Endodermal cell (in vitro differentiated cells): Measurements from ENCODE around the gene OVCA2. TPM values are rescaled to one million over a fixed set of nuclear protein-coding genes. Genes with fewer than 3 reads are reported as not detected.

ENCODE experiments used
- DNase-seq: peaks from one replicate; pipeline ENCODE4 v3.0.0-alpha.2; 2017
- H3K27ac ChIP-seq: 2 replicates; pipeline ENCODE4 v1.5.1; 2013; ENCODE audit warnings: mild to moderate bottlenecking, low read depth, low read length, moderate library complexity
- H3K27me3 ChIP-seq: 2 replicates; pipeline ENCODE4 v1.6.1; 2013; ENCODE audit warnings: mild to moderate bottlenecking, low read length, moderate library complexity; ENCODE audit not compliant: insufficient read depth, control insufficient read depth, poor library complexity, severe bottlenecking
- H3K36me3 ChIP-seq: 2 replicates; pipeline ENCODE4 v1.7.0; 2013; ENCODE audit warnings: mild to moderate bottlenecking, low read length, moderate library complexity; ENCODE audit not compliant: control insufficient read depth, insufficient read depth
- H3K4me1 ChIP-seq: one replicate; pipeline ENCODE4 v1.7.0; 2013; ENCODE audit warnings: low read length; ENCODE audit not compliant: control insufficient read depth, insufficient read depth
- H3K4me3 ChIP-seq: 2 replicates; pipeline ENCODE4 v1.5.1; 2013; ENCODE audit warnings: mild to moderate bottlenecking, low read length, moderate library complexity
- H3K9ac ChIP-seq: 2 replicates; pipeline ENCODE4 v1.6.1; 2013; ENCODE audit warnings: mild to moderate bottlenecking, low read length, moderate library complexity; ENCODE audit not compliant: poor library complexity, severe bottlenecking; ENCODE audit errors: extremely low read depth
- H3K9me3 ChIP-seq: 2 replicates; pipeline ENCODE4 v1.6.1; 2013; ENCODE audit warnings: mild to moderate bottlenecking, low read length, moderate library complexity; ENCODE audit not compliant: control insufficient read depth
- H3K27ac Mint-ChIP-seq: 2 replicates; pipeline ENCODE4 v1.8.0; 2020; ENCODE audit warnings: mixed read lengths
- H3K27me3 Mint-ChIP-seq: 2 replicates; pipeline ENCODE4 v1.8.0; 2021; ENCODE audit warnings: mild to moderate bottlenecking, mixed read lengths; ENCODE audit not compliant: insufficient read depth
- H3K36me3 Mint-ChIP-seq: 2 replicates; pipeline ENCODE4 v1.8.0; 2020; ENCODE audit warnings: low read depth, mixed read lengths
- H3K4me1 Mint-ChIP-seq: 2 replicates; pipeline ENCODE4 v1.8.0; 2020; ENCODE audit warnings: mixed read lengths
- H3K4me3 Mint-ChIP-seq: 2 replicates; pipeline ENCODE4 v1.8.0; 2020; ENCODE audit warnings: mild to moderate bottlenecking, moderate library complexity, mixed read lengths
- H3K9me3 Mint-ChIP-seq: 2 replicates; pipeline ENCODE4 v1.8.0; 2020; ENCODE audit warnings: mild to moderate bottlenecking, mixed read lengths
- CTCF ChIP-seq: fragments of 200-600 bp; sonication (generic); conservative IDR thresholded peaks from 2 replicates; pipeline ENCODE4 v1.5.0; 2021; ENCODE audit warnings: antibody characterized with exemption, mild to moderate bottlenecking
- WGBS, 2 experiments: methylation state at CpG; one replicate each; pipeline versions ENCODE4 v1.1.5 to v1.1.7; 2013; ENCODE audit warnings: missing lambda C conversion rate in 2 of 2, mixed read lengths in 1 of 2; ENCODE audit not compliant: insufficient coverage in 1 of 2, insufficient read length in 1 of 2; 5-methylcytosine and 5-hydroxymethylcytosine counted together
- total RNA-seq, 2 donors: library from RNA; stranded (reverse); fragmentation: NEBNext Ultra II Directional in 1 of 2; extraction: Animal tissue kit (Norgen Biotek cat#: 25700) in 1 of 2; gene quantifications; 2 replicates in 1 of 2; 3 replicates in 1 of 2; pipeline ENCODE4 v1.2.1, GENCODE V29; 2021

Gene OVCA2
- total RNA-seq, 2 donors from 2014 or later, result 19.8 to 27.5 TPM

DNA sequence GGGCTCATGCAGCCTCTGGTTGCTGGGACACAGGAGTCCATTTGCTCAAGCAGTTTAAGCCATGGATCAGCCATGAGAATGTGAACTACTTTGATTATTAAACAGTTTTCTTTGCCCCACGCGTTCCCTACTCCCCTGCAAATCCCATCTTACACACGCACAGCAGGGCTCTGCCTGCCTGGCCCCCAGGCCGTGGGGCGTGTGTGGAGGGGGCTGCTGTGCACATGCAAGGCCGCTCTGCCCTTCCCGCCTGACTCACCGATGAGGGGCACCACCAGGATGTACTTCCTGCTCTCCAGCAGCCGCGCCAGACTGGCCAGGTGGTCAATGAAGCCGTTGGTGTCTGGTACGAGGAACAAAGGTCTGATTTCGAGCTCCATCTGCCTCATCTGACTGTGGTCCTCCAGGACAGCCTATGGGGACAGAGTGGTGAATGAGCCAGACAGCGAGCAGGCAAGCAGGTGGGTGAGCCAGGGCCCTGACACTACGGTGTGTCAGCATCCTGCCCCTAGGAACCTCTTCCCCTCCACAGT is 26.8 kb downstream of the OVCA2 start:
- Histone ChIP-seq H3K27me3 (no peaks in the 10 kb centered on the region), H3K27ac (peak overlapping the region; percentile 57), H3K9me3 (no peaks in the 10 kb centered on the region), H3K9ac (no peak overlapping the region), H3K36me3 (peaks cover 86% of the 10 kb centered on the region), H3K4me3 (no peak overlapping the region), H3K4me1 (peaks cover 5% of the 10 kb centered on the region)
- Mint-ChIP-seq H3K4me1 (peaks cover 10% of the 10 kb centered on the region), H3K36me3 (peaks cover 49% of the 10 kb centered on the region), H3K27me3 (no peaks in the 10 kb centered on the region), H3K9me3 (no peaks in the 10 kb centered on the region), H3K27ac (no peak overlapping the region), H3K4me3 (no peak overlapping the region)
- DNase-seq, result no peak
- WGBS, 2 experiments, result 91% methylated on average over 8 to 15 of the region's 15 CpGs
- TF ChIP-seq CTCF, result no peak

GRCh38 chr17:2070241-2071023 is 28.6 kb downstream of the OVCA2 start:
- Histone ChIP-seq H3K36me3 (peaks cover 79% of the 10 kb centered on the region), H3K9ac (no peak overlapping the region), H3K27ac (no peak overlapping the region), H3K4me3 (no peak overlapping the region), H3K27me3 (no peaks in the 10 kb centered on the region), H3K4me1 (peaks cover under 1% of the 10 kb centered on the region), H3K9me3 (no peaks in the 10 kb centered on the region)
- Mint-ChIP-seq H3K27me3 (no peaks in the 10 kb centered on the region), H3K27ac (no peak overlapping the region), H3K36me3 (peaks cover 45% of the 10 kb centered on the region), H3K4me1 (no peaks in the 10 kb centered on the region), H3K4me3 (no peak overlapping the region), H3K9me3 (no peaks in the 10 kb centered on the region)
- DNase-seq, result peak; percentile 92
- peak; percentile 57 for TF ChIP-seq CTCF
- WGBS, 2 experiments, result 90 to 92% methylated on average over 9 to 13 of the region's 13 CpGs

DNA sequence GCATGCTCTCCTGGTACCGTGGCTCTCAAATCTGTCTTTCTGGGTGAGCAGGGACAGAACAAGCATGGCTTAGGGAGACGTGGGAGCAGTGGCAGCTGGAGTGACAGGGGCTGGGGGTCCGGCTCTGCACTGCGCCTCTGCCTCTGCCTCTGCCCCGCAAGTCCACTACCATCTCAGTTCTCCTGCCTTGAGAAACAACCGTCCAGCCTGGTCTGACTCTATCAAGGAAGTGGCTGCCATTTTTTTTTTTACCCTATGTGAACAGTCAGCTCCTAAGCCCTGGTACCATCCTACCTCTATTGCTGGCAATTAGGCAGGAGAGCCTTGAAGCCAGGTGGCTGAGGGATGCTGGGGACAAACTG is 29.2 kb downstream of the OVCA2 start:
- Mint-ChIP-seq H3K4me1 (no peaks in the 10 kb centered on the region), H3K27me3 (no peaks in the 10 kb centered on the region), H3K27ac (no peak overlapping the region), H3K9me3 (no peaks in the 10 kb centered on the region), H3K4me3 (no peak overlapping the region), H3K36me3 (peaks cover 48% of the 10 kb centered on the region)
- H3K27me3 ChIP-seq, result no peaks in the 10 kb centered on the region
- H3K4me3 ChIP-seq, result no peak overlapping the region
- H3K36me3 ChIP-seq, result peaks cover 78% of the 10 kb centered on the region
- no peaks in the 10 kb centered on the region for H3K9me3 ChIP-seq
- H3K27ac ChIP-seq, result no peak overlapping the region
- no peak for DNase-seq
- no peak overlapping the region for H3K9ac ChIP-seq
- no peak for TF ChIP-seq CTCF
- 93 to 97% methylated on average over 6 of the region's 6 CpGs for WGBS, 2 experiments
- peaks cover 5% of the 10 kb centered on the region for H3K4me1 ChIP-seq
